ENCODE measurements around the gene FBXO34.
"Not testable (repeated sequence)": the region's sequence is repeated elsewhere in the genome, so short reads cannot be mapped to it uniquely, and the experiment has no call there.

FBXO34 gene

DNA sequence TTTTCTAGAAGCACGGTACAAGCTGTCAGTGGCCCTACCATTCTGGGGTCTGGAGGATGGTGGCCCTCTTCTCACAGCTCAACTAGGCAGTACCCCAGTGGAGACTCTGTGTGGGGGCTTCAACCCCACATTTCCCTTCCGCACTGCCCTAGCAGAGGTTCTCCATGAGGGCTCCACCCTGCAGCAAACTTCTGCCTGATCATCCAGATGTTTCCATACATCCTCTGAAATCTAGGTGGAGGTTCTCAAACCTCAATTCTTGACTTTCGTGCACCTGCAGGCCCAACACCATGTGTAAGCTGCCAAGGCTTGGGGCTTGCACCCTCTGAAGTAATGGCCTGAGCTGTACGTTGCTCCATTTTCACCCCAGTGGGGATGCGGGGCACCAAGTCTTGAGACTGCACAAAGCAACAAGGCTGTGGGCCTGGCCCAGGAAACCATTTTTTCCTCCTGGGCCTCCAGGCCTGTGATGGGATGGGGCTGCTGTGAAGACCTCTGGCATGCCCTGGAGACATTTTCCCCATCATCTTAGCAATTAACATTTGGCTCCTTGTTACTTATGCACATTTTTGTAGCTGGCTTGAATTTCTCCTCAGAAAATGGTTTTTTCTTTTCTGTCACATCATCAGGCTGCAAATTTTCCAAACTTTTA lies 41.3 kb downstream of the FBXO34 start:
- DNase-seq = not testable (repeated sequence)

GRCh38 chr14:55313480-55313879 lies 42.3 kb downstream of the FBXO34 start:
- no peak for DNase-seq

GRCh38 chr14:55314449-55314848 lies 43.2 kb downstream of the FBXO34 start:
- no peak for DNase-seq

GRCh38 chr14:55316564-55316963 lies 45.3 kb downstream of the FBXO34 start:
- no peak for DNase-seq

- no peak for DNase-seq
These were observed 46.5 kb downstream of the FBXO34 start for GRCh38 chr14:55317542-55318306.

DNA sequence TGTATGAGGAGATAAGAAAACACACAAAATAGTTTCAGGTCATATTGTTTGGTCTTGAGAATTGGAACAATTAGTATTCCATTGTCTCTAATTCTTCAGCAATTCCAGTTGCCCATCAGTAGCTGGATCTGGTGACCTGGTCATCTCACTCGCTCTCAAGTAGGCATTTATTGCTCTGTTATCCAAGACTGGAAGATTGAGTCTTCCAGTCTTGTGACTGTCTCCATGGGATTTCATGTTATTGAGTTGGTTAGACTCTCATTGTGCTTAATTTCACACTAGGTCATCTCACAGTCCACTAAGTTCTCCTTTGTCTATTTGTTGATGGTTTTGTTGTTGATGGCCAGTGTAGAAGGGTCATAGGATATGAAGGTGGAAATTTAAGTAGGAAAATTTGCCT lies 47.5 kb downstream of the FBXO34 start:
- DNase-seq = no peak

GRCh38 chr14:55323910-55324309 lies 52.7 kb downstream of the FBXO34 start:
- no peak for DNase-seq

DNA sequence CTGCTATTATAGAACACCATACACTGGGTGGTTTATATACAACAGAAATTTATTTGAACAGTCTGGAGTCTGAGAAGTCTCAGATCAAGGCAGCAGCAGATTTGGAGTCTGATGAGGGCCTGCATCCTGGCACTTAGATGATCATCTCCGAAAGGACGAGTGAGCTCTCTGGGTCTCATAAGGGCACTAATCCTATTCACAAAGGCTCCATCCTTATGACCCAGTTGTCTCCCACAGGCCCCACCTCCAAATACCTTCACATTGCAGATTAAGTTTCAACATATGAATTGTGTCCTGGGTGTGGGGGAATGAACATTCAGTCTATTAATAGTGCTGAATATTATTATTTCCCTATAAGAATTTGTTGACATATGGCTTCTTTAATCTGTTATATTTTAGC lies 53.6 kb downstream of the FBXO34 start:
- DNase-seq = no peak

DNA sequence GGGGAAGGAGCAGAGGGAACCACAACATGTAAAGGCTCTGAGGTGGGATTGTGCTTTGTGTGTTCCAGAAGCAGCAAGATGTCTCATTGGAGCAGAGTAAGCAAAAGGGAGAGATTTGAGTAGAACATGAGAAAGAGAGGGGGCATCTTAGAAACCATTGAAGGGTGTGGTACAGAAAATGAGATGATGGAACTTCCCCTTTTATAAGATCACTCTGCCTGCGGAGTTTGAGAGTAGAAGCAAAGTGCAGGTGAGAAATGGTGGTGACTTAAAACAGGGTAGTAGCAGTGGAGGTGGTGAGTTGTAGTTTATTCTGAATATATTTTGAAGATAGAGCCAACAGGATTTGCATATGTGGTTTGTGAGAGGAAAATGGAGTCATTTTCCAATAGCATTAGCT lies 56.0 kb downstream of the FBXO34 start:
- no peak for DNase-seq

DNA sequence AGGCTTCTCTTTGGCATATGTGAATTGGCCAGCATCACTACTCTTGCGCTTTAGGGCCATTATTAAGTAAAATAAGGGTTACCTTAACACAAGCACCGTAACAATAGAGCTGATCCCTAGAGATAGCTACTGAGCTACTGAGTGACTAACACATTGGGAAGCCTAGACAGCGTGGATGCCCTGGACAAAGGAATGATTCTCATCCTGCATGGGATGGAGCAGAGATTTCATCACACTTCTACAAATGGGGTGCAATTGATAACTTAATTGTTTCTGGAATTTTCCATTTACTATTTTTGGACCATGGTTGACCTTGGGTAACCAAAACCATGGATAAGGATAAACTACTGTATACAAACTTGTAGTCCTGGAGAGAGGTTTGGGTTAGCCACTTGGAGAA lies 57.1 kb downstream of the FBXO34 start:
- no peak for DNase-seq

- peak; percentile 8 for DNase-seq
These were observed 58.9 kb downstream of the FBXO34 start for GRCh38 chr14:55329999-55330710.

GRCh38 chr14:55332654-55333570 lies 61.7 kb downstream of the FBXO34 start:
- DNase-seq = peak; percentile 62

- DNase-seq = peak; percentile 53
These were observed 62.7 kb downstream of the FBXO34 start for GRCh38 chr14:55333711-55334485.

DNA sequence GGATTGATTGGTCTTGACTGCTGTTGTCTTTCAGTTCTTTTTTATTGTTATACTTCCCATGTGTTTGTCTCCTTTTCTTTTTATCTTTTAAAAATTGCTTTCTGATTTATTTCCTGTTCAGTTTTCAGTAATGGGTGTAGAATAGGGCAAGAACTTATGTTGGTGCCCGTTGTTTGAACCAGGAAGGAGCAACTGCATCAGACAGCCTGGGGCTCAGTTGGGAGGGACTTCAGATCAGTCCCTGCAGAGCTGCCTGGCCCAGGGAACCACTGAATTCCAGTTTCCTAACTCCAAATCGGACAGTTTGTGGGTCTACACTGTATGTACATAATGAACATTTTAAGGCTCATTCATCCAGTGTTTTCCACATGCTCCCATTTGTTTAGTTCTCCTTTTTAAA lies 64.9 kb downstream of the FBXO34 start:
- DNase-seq = peak; percentile 48

- peak; percentile 17 for DNase-seq
These were observed 65.5 kb downstream of the FBXO34 start for GRCh38 chr14:55336691-55337090.

GRCh38 chr14:55339770-55340169 lies 68.5 kb downstream of the FBXO34 start:
- peak; percentile 13 for DNase-seq

GRCh38 chr14:55340482-55340881 lies 69.3 kb downstream of the FBXO34 start:
- no peak for DNase-seq

DNA sequence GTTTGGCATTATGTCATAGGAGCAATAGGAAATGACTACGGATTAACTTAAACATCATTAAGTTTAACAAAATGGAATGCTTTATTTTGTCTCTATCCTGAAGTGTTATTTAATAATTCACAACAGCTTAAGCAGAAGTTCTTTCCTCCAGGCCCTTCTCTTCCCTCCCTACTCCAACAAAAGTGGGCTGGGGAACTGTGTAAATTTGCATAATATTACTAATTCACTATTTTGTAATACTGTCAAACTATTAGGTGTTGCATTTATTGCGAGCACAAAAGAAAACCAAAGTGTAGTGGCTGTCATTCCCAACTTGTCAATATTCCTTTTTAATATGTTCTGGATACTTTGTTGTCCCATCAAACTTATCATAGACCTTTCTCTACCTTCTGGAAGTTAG lies 70.6 kb downstream of the FBXO34 start:
- no peak for DNase-seq

DNA sequence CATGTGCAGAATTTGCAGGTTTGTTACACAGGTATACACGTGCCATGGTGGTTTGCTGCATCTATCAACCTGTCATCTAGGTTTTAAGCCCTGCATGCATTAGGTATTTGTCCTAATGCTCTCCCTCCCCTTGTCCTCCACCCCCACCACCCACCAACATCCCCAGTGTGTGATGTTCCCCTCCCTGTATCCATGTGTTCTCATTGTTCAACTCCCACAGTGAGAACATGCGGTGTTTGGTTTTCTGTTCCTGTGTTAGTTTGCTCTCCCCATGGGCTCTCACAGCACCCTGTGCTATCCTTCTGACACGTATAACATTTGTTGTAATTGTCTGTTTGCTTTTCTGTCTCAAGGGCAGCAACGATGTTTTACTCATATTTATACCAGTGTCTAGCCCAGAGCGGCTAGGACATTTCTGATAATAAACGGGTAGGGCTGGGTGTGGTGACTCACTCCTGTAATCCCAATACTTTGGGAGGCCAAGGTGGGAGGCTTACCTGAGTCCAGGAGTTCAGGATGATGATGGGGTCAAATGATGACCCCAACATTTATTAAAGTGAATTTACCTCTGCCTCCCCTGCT lies 73.5 kb downstream of the FBXO34 start:
- not testable (repeated sequence) for DNase-seq

GRCh38 chr14:55347040-55347439 lies 75.8 kb downstream of the FBXO34 start:
- DNase-seq = no peak

DNA sequence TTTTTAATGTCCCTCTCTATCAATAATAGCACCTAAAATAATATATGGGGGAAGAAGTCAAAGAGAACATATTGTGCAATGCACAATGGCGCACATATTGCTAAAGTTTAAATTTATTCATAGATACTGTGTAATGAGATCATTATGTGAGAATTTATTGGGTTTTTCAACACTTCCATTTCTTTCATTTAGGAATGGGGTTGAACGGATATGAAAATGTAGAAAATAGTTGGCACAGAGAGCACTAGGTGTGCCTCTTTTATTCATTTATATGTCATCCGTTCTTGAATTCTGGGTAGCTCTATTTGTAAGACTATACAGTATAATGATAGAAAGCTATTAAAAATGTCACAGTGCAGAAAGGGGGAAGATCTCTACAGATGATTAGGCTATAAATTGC lies 76.5 kb downstream of the FBXO34 start:
- DNase-seq = no peak

Data from CD4-positive, alpha-beta T cell treated with Interleukin-21 for 1 hour (primary cell).